ENCODE data around the gene NEIL3.
A peak's percentile ranks its signal among the peaks of the same experiment; 100 is the strongest.

NEIL3 gene

DNA sequence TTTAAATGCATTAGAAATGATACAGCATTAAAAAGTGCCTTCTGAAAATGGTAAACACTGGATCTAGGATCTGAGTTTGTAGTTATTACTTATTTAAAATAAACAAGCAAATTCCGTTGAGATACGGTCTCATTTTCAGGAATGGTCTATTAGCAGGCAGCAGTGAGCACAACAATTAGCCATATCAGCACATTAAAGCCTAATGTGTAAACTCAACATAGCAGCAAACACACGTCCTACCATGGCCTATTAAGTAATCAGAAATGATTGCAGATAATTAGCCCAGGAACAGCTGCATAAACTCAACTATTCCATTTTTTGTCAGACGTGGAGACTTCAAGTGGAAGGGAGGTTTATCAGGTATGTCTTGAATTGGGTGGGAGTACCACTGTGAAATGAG is 61.8 kb downstream of the NEIL3 start:
- no peak for DNase-seq (ENCODE audit: low spot score)

DNA sequence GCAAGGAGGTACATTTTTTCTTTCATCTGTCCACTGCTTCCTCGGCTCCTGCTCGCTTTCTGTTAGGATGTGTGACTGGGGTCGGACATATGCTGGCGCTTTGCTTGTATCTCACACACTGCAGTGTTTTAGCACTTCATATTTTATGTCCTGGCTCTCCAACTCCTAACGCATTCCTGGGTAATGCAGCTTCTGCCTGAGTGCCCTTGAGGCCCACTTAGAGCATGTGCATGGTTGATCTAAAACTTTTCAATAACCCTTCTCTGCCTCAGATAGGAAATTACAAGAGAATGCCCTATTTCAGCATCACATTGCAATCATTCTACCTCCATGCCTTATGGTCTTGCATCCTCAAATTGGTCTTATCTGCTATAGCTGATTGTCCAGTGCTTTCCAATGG is 65.3 kb downstream of the NEIL3 start:
- no peak for DNase-seq (ENCODE audit: low spot score)

DNA sequence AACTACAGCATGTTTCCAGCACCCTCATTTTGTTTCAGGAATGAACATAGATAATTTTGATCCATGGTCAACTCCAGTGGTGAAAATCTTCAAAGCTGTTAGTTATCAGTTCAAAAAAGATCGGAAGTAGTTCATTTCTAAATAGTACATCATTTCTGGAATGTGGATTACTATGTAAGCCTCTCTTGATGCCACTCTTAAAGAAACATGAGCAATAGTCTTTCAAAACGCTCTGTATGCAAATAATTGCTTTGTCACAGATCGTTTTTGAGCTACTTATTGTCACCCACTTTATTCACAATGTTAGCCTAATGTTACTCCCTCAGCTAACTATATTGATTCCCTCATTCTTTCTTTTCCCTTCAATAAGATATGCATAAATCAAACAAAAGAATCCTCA is 65.7 kb downstream of the NEIL3 start:
- DNase-seq (ENCODE audit: low spot score): no peak

DNA sequence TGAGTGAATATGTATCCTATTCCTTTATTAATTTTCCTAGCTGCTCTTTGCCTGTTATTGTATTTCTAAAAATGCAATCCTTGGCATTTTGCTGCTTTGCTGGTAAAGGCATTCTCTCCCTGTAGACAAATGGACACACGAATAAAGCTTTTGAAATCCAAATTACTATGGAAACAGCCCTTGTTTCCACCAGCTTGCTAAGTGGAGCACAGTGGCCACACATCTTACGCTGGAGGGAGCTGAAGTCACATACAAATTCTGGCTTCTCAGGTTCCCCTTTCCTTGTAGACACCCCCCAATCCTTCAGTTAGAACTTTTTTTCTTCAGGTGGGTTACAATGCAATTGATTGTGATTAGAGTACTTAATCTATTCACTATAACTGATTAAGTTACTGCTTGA is 66.3 kb downstream of the NEIL3 start:
- no peak for DNase-seq (ENCODE audit: low spot score)

DNA sequence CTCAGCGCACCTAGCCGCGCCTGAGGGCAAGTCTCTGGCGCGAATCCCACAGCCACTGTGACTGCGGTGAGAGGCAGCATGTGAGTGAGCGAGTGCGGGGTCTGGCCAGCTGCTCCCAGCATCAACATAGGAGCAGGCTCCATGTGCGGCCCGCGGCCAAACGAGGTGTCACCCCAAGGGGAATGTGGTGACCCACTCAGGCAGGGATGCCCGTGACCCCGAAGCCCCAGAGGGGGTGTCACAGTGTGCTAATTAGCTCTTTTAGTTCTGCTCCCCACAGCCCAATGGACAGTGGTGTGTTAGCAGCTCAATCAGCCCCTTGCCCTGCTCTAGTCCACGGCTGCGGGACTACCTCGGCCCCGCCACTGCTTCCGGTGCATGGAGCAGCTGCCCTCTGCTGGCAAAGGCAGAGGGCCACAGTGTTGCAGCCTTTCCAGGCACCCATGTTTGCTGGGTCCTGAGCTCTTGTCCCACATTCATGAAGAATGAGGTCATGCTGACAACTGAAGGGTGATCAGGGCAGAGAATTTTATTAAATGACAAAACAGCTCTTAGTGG is 71.1 kb downstream of the NEIL3 start:
- DNase-seq (ENCODE audit: low spot score): peak; percentile 72

DNA sequence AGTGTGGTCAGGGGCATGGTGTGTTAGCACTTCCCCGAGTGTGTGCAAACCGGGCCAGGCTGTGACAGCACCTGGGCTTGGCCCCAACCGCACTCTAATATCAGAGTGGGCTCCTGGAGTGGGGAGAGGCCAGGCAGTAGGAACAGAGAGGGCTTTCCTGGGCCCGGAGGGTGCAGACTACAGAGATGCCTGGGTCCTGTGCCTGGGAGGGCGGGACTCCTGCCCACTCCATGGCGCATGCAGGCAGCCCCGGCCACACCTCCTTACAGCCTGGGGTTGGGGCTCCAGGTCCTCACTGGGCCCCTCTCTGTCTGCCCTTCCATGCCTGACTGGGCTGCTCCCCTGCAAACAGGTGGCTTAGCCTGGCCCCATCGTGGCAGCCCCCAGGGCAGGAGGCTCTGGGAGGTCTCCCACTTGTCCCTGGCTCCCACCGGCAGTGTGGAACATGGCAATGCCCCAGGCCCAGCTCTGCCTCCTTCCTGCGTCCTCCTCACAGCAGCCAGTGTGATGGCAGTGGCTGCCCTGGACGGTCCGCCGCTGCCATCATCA is 72.2 kb downstream of the NEIL3 start:
- DNase-seq (ENCODE audit: low spot score): no peak

DNA sequence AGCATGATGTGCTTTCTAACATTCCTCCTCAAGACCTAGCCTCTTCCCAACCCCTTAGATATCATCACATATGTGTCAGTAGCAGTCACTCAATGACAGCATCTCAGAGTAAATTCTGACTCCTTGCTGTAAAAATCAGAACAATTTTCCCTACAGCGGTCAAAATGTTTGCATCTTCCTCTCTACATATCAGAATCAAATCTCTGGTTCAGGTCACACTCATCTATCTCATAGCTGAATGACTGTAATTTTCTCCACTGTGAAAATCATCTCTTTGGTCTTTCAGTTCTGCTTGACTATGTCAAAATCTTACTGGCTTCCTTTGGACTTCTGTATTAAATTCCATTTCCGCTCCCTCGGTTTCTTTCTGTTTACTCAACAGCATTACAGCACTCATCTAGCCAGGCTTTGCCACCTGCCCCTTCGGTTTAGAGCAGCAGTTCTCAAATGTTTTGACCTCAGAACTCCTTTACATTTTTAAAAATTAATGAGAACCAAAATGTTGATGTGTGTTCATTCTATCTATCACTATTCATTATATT is 75.3 kb downstream of the NEIL3 start:
- peak; percentile 6 for DNase-seq (ENCODE audit: low spot score)

DNA sequence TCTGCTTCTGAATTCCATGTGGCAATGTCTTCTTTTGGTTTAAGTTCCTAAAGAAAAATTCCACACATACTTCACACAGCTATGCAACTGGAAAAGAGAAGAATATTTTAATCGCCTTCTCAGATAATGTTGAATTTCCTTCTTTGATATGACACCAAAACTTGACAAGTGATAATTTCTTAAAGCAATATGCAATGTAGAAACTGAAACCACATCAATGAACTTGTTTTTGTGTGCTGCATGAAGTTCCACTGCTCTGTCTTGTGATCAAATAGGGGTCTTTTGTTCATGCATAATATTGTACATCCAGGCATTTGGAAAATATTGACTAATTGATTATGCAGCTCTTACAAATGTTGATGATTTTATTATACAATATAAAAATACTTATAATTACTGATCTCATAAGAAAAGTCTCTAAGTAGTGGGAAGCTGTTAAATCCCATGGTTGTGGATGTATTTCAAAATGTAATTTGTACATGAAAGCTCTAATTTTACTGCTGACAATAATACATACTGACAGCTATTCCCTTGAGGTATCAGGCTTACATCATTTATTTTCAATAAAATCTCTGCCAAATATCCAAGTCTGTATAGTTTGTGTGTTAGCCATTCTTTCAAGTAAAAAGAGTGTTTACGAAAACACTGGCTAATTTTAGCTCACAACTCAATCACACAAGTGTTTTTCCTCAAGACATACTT is 76.1 kb downstream of the NEIL3 start:
- no peak for DNase-seq (ENCODE audit: low spot score)

DNA sequence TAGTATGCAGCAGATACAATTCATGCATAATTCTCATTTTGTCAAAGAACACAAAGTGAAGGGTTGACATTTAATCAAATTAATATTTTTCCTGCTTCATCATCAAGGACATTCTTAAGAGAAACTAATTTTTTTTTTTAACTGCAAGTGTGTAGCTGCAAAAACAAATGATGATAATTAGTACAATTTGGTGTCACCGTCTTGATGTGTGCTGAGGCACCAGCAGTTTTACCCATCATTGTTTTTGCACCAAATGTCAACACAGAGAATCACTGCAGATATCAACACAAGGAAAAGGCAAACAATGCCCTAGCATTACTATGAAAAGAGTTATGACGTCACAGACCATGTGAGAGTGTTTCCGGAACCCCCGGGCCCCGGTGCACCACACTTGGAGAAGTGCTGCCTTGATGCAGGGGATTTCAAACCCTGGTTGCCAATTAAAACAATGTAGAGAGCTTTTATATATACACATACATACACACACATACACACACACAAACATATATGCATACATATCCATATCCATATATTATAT is 76.7 kb downstream of the NEIL3 start:
- DNase-seq (ENCODE audit: low spot score): no peak

DNA sequence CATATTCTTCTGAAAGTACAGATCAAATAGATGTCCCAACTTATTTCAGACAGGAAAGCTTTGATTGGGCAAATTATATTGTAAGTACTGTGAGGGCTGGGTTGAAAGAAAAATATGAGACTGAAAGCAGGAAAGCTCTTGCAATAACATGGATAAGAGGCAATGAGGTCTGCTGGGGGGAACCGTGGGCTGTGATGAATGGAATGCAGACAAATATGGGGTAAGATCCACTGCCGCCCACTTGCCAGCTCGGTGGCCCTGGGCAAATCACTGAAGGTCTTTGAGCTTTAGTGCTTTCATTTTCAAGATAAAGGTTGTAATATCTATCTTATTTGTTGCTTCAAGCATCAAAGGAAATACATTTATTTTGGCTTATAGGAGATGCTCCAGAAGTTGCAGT is 81.6 kb downstream of the NEIL3 start:
- no peak for DNase-seq (ENCODE audit: low spot score)

DNA sequence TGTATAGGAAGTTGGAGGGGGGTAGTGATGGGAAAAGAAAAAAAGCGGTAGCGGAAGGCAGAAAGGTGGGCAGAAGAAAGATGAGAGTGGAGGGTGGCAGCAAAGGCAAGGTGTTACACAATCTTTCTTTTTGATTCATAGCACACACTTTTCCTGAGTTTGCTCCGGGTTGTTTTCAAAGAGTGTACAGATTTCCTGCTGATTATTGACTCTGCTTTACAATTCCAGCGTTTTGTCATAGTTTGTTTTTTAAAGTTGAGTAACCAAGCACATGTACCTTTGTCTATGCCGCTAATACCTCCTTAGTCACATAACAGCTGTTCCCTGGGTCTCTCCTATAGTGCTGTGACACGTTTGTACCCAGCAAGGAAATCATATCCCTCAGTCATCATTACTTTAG is 82.3 kb downstream of the NEIL3 start:
- no peak for DNase-seq (ENCODE audit: low spot score)

DNA sequence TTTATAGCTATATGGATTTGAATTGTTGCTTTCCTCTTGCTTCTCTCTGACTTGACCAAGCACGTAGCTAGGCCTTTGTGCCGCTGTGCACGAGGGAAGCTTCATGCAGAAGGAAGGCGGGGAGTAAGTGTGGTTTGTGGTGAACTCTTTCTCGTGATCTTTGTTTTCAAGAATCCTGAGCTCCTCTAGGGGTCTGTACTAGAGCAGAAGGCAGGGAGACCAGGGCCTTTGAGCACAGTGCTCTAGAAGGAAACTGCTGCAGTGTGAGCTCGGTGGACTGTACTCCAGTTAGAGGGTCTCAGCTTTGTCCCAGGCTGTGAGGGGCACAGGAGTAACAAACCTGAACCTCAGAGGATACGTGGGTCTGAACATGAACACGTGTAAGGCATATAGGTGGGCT is 83.6 kb downstream of the NEIL3 start:
- DNase-seq (ENCODE audit: low spot score): no peak

DNA sequence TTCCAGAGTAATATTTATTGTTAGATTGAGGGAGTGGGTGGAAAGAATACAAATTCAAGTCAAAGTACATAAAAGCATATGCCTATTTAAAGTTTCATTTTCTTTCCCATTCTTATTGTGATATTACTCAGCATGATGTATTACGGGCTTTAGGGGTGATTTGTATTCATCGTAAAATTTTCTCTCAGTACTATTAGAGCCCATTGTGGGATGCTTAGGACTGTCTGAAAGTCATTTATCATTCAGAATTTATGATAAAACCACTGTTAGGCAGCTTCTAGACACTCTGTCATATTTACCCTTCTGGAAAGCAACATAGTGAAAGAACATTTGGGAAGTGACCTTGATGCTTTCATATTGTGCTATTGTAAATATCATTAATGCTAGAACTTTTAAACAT is 86.7 kb downstream of the NEIL3 start:
- DNase-seq (ENCODE audit: low spot score): no peak

DNA sequence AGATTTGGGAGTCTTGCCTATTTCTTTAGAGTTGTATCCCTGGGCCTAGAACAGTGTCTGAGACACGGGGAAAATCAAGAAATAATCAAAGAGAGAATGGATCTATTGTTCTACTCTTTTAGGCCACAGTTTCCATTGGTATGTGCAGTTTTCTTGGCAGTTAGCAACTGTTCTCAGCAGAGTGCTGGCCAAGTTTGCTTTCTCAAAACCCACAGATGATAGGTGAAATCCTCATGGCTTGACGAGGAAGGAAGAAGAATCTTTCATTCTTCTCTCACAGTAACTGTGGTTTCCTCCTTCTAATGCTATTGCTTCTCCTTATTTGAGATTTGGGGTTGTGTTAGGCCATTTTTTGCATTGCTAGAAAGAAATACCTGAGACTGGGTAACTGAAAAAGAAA is 90.4 kb downstream of the NEIL3 start:
- no peak for DNase-seq (ENCODE audit: low spot score)

DNA sequence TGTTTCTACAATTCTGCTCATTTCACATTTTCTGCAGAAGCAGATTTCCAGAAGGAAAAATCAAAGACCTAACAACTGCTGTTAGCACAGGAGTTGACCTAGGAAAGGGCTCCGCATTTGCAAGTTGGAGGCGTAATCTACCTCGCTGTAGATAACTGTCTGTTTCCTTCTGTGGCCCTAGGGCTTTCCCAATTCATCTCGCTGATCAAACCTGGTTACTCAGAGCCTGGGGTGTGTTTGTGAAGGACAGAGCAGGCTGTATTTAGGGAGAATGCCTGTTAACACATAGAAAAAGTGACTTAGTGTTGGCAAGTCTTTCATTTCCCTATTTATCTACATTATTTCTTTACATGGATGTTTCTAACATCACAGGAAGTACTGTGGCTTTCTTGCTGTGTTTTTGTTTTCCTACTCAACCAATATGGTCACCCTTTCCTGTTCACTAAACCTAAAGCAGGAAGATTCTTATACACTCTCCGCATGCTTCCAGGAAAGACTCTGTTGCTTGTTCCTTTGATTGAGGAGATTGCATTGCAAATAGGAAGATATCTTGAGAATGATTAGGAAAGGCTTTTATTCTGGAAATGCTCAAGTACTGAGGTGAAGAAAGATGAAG is 92.1 kb downstream of the NEIL3 start:
- DNase-seq (ENCODE audit: low spot score): no peak

DNA sequence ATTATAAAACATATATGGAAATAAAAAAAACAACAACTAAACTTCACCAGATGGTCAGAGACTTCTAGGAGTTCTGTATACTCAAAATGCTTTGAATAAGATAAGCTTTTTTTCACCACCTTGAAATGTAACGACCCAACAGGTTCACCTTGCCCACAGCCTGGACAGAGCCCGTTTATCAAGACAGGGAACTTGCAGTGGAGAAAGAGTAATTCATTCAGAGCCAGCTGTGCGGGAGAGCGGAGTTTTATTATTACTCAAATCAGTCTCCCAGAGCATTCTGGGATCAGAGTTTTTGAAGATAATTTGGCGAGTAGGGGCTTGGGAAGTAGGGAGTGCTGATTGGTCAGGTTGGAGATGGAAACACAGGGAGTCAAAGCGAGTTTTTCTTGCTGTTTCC is 94.1 kb downstream of the NEIL3 start:
- no peak for DNase-seq (ENCODE audit: low spot score)

DNA sequence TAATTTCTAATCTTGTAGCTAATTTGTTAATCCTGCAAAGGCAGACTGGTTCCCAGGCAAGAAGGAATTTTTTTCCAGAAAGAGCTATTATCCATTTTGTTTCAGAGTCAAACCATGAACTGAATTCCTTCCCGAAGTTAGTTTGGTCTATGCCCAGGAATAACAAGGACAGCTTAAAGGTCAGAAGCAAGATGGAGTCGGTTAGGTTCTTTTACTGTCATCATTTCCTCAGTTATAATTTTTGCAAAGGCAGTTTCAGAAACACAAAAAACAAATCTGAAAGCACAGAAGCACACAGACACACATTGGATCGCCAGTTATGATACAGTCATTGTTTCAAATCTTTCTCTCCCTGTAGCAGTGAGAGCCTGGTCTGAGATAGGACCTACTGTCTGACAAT is 94.7 kb downstream of the NEIL3 start:
- DNase-seq (ENCODE audit: low spot score): no peak

DNA sequence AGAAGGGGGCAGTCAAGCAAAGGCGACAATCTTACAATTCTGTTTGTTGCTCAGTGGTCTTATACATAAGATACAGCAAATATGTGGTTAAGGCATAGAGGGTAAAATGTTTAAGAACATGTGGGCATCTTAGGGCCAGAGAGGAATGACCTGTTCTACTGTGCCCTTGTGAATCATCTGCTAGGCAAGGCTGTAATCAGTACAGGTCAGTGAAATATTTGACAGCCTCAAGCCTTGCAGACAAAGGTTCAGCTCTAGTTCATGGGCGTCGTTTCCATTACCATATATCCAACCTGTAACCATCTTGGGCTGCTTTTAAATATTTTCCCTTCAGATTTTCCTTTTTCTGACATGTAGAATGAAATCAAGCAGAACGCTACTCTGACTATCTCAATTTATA is 95.3 kb downstream of the NEIL3 start:
- DNase-seq (ENCODE audit: low spot score): peak; percentile 42

DNA sequence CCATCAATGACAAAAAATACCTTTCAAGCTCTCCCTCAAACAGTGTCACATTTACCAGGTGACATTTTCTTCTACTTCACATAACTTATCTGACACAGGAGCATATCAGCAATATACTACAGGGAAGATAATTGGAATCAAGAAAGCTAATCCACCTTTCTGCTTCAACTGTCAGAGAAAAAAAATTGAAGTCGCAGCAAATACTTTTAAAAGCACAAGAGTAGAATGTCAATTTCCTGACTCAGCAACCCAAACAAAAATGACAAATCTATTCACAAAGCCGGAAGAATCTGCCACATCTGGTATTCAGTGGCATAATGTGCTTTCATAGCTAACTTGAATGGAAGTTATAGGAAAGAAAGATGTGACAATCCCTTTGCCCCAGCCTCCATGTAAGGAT is 95.8 kb downstream of the NEIL3 start:
- peak; percentile 26 for DNase-seq (ENCODE audit: low spot score)

DNA sequence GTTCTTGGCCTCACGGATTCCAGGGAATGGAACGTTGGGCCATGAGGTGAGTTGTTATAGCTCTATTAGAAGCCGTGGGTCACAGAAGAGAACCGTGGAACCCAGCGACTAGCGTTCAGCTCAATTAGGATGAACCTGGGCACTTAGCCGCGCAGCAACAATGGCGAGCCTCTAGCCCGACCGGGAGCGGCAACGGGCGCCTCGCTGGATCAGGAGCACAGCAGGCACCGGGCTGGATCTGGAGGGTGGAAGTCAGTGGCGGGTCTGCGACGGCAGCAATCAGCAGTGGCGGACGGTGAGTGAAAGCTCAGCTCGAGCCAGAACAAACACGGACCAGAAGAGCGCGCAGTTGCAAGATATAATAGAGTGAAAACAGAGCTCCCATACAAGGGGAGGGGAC is 98.3 kb downstream of the NEIL3 start:
- DNase-seq (ENCODE audit: low spot score): no peak

DNA sequence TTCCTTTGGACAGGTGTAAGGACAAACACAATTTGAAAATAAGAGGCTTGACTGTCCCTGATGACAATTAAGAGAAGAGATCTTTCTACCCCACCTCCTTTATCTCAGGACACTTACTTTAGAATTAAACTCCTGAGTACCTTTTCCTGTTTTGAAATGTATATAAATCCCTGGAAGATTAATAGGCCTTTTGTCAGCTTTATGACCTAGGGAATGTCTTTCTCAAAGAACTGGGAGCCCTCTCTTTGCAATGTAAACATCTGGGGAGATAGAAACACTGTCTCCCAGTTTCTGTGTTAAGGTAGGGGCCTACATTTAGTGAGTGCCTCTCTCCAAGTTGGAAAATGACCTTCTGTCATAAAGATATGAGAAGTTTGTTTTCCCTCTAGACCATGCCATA is 100.9 kb downstream of the NEIL3 start:
- no peak for DNase-seq (ENCODE audit: low spot score)

DNA sequence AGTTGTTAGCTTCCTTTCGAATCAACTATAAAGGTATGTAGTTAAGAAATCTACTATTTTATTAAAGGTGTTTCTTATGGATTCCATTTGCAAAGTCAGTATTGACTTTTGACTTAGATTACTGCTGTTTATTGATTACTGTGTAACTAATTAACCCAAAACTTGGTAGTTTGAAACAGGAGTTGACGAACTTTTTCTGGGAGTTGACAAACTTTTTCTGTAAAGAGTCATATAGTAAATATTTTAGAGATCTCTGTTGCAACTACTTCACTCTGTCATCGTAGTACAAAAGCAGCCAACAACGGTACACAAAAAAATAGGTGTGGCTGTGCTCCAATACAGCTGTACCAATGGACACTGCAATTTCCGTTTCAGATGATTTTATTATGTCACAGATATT is 102.3 kb downstream of the NEIL3 start:
- DNase-seq (ENCODE audit: low spot score): no peak
